Measurements from ENCODE around the gene CRYZ. TPM values are rescaled to one million over a fixed set of nuclear protein-coding genes. Genes with fewer than 3 reads are reported as not detected.

The CRYZ gene
- total and polyA plus RNA-seq, 10 of the 15 experiments (the other 5 are each of a cell fraction or from before 2014, with no cell fraction given), result 53.4 to 194 (median 79.8) TPM

DNA sequence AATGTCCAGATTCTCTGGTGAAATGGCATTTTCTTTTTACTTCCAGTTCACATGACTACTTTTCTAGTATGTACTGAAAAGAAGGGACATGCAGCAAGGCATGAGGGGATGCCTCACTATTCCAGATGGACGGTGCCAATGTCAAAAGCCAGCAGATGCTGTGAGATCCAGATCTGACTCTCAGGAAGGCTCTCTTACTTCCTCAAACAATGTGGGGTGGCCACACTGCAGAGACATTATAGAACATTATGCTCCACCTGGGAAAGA is 17.7 kb downstream of the CRYZ start:
- Histone ChIP-seq H3K9ac (ENCODE audit: control insufficient read depth, insufficient read depth, low read length) (no peak overlapping the region), H3K9me3 (replicated peaks; ENCODE audit: control insufficient read depth, insufficient read depth, low read length) (no peaks in the 10 kb centered on the region), H3K36me3 (ENCODE audit: control insufficient read depth in 2 of 2, insufficient read depth in 2 of 2, low read length in 1 of 2) (peaks cover 4 to 21% of the 10 kb centered on the region in 2 experiments; a peak in 3 of 4 replicates), H3K4me3 (no peak overlapping the region), H3K4me1 (ENCODE audit: control insufficient read depth, insufficient read depth, low read length) (peaks cover 26% of the 10 kb centered on the region), H3K4me2 (ENCODE audit: control insufficient read depth, insufficient read depth) (no peak overlapping the region), H3K79me2 (ENCODE audit: control insufficient read depth, insufficient read depth, low read length) (no peaks in the 10 kb centered on the region; the same call in none of the 2 replicates), H3K27ac (ENCODE audit: control insufficient read depth, insufficient read depth) (peak overlapping the region; percentile 57), H4K20me1 (ENCODE audit: control insufficient read depth, insufficient read depth) (no peaks in the 10 kb centered on the region), H3K27me3 (replicated peaks in 1 of 2; ENCODE audit: control insufficient read depth in 2 of 2, insufficient read depth in 2 of 2, low read length in 1 of 2) (no peaks in the 10 kb centered on the region), H2AFZ (ENCODE audit: control insufficient read depth, low read depth, low read length) (no peak overlapping the region)
- CTCF ChIA-PET, result interaction anchor here (1.0 to 5.7 kb wide), 8 partner anchors 8 to 61 kb away, joined by 4 to 56 read pairs (median 4); partner anchors contain the start of genes CRYZ and TYW3
- BruUV-seq (replicated peaks), result no TSS peak
- POLR2A ChIA-PET, result interaction anchor here (1.5 to 3.9 kb wide), 2 partner anchors 17 to 34 kb away, joined by 5 to 35 read pairs; partner anchors contain the start of genes CRYZ and TYW3
- ATAC-seq (peak; percentile 41), FAIRE-seq (no peak), DNase-seq (ENCODE audit: low read depth, low spot score) (no peak)
- RAD21 ChIA-PET (ENCODE audit: unreplicated experiment), result interaction anchor here (3.2 to 5.6 kb wide), 3 partner anchors 12 to 33 kb away, joined by 18 to 67 read pairs (median 23); partner anchors contain the start of genes CRYZ and TYW3
- in situ Hi-C loops (cut with MboI), result no loop called here
- intact Hi-C loops (cut with micrococcal nuclease; ENCODE audit: unreplicated experiment), result no loop called here
- WGBS (ENCODE audit: insufficient coverage, insufficient replicate concordance, low lambda C conversion rate, missing lambda C conversion rate), result 65% methylated on average over 1 of the region's 1 CpG
- SMC1A ChIA-PET (ENCODE audit: uncharacterized antibody, unreplicated experiment), result interaction anchor here (0.7 to 5.3 kb wide), 6 partner anchors 9 to 34 kb away, joined by 3 to 77 read pairs (median 12); partner anchors contain the start of genes CRYZ and TYW3
- TF ChIP-seq, protein P1, sequence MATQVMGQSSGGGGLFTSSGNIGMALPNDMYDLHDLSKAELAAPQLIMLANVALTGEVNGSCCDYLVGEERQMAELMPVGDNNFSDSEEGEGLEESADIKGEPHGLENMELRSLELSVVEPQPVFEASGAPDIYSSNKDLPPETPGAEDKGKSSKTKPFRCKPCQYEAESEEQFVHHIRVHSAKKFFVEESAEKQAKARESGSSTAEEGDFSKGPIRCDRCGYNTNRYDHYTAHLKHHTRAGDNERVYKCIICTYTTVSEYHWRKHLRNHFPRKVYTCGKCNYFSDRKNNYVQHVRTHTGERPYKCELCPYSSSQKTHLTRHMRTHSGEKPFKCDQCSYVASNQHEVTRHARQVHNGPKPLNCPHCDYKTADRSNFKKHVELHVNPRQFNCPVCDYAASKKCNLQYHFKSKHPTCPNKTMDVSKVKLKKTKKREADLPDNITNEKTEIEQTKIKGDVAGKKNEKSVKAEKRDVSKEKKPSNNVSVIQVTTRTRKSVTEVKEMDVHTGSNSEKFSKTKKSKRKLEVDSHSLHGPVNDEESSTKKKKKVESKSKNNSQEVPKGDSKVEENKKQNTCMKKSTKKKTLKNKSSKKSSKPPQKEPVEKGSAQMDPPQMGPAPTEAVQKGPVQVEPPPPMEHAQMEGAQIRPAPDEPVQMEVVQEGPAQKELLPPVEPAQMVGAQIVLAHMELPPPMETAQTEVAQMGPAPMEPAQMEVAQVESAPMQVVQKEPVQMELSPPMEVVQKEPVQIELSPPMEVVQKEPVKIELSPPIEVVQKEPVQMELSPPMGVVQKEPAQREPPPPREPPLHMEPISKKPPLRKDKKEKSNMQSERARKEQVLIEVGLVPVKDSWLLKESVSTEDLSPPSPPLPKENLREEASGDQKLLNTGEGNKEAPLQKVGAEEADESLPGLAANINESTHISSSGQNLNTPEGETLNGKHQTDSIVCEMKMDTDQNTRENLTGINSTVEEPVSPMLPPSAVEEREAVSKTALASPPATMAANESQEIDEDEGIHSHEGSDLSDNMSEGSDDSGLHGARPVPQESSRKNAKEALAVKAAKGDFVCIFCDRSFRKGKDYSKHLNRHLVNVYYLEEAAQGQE (IDR thresholded peaks at IDR 0.05; ENCODE audit: low read depth, low read length), result no peak
- TF ChIP-seq GATAD2B (conservative IDR thresholded peaks at IDR 0.05; ENCODE audit: low read depth) (no peak), KLF5 (IDR thresholded peaks at IDR 0.05; ENCODE audit: partially characterized antibody) (no peak), SMAD1 (IDR thresholded peaks at IDR 0.05; ENCODE audit: low read depth, partially characterized antibody) (no peak), RCOR1 (conservative IDR thresholded peaks at IDR 0.05; ENCODE audit: low read depth, low read length) (no peak), NR2C2 (IDR thresholded peaks at IDR 0.05; ENCODE audit: borderline replicate concordance, control insufficient read depth, insufficient read length, low read depth) (no peak), PAX8 (IDR thresholded peaks at IDR 0.05) (no peak), MEF2B (IDR thresholded peaks at IDR 0.05; ENCODE audit: partially characterized antibody, poor library complexity, severe bottlenecking) (no peak), PAX5 (IDR thresholded peaks at IDR 0.05; ENCODE audit: borderline replicate concordance, low read depth, low read length) (no peak), POLR2AphosphoS5 (IDR thresholded peaks at IDR 0.05; ENCODE audit: low read length) (no peak), EZH2 (IDR thresholded peaks at IDR 0.05; ENCODE audit: borderline replicate concordance, control insufficient read depth, low read depth, low read length) (no peak), BHLHE40 (IDR thresholded peaks at IDR 0.05; ENCODE audit: borderline replicate concordance in 1 of 2, low read depth in 2 of 2, low read length in 1 of 2) (no peak), BACH1 (IDR thresholded peaks at IDR 0.05; ENCODE audit: borderline replicate concordance) (no peak)
- TF ChIP-seq, protein P2, sequence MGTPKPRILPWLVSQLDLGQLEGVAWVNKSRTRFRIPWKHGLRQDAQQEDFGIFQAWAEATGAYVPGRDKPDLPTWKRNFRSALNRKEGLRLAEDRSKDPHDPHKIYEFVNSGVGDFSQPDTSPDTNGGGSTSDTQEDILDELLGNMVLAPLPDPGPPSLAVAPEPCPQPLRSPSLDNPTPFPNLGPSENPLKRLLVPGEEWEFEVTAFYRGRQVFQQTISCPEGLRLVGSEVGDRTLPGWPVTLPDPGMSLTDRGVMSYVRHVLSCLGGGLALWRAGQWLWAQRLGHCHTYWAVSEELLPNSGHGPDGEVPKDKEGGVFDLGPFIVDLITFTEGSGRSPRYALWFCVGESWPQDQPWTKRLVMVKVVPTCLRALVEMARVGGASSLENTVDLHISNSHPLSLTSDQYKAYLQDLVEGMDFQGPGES (IDR thresholded peaks at IDR 0.05), result no peak
- TF ChIP-seq, protein P3, sequence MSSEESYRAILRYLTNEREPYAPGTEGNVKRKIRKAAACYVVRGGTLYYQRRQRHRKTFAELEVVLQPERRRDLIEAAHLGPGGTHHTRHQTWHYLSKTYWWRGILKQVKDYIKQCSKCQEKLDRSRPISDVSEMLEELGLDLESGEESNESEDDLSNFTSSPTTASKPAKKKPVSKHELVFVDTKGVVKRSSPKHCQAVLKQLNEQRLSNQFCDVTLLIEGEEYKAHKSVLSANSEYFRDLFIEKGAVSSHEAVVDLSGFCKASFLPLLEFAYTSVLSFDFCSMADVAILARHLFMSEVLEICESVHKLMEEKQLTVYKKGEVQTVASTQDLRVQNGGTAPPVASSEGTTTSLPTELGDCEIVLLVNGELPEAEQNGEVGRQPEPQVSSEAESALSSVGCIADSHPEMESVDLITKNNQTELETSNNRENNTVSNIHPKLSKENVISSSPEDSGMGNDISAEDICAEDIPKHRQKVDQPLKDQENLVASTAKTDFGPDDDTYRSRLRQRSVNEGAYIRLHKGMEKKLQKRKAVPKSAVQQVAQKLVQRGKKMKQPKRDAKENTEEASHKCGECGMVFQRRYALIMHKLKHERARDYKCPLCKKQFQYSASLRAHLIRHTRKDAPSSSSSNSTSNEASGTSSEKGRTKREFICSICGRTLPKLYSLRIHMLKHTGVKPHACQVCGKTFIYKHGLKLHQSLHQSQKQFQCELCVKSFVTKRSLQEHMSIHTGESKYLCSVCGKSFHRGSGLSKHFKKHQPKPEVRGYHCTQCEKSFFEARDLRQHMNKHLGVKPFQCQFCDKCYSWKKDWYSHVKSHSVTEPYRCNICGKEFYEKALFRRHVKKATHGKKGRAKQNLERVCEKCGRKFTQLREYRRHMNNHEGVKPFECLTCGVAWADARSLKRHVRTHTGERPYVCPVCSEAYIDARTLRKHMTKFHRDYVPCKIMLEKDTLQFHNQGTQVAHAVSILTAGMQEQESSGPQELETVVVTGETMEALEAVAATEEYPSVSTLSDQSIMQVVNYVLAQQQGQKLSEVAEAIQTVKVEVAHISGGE (CRISPR knock-in tag; IDR thresholded peaks at IDR 0.05), result no peak

Measured in GM12878 (cell line).